Right ventricle myocardium inferior (tissue), 1 donor: ENCODE data around the gene EYA3. TPM values are rescaled to one million over a fixed set of nuclear protein-coding genes. Genes with fewer than 3 reads are reported as not detected.
"Not testable (repeated sequence)": the region's sequence is repeated elsewhere in the genome, so short reads cannot be mapped to it uniquely, and the experiment has no call there.

Source experiments
- ATAC-seq: fragments of 200-7000 bp; cut with Tn5 transposase; one replicate; pipeline ENCODE4 v1.9.1; 2020; ENCODE audit warnings: mild to moderate bottlenecking, moderate library complexity
- DNase-seq: peaks from one replicate; pipeline ENCODE4 v3.0.0; 2021; ENCODE audit errors: missing footprints
- intact Hi-C: fragments of 100-400 bp; cut with DNase I; formaldehyde crosslinking; loops from one replicate; pipeline ENCODE4 v1.11.0; 2022
- total RNA-seq: library from RNA; stranded (reverse); fragmentation: NEBNext Ultra II Directional; extraction: Animal tissue kit (Norgen Biotek cat#: 25700); gene quantifications from one replicate; pipeline ENCODE4 v1.2.1, GENCODE V29; 2021
- donor health status: DM: no; HTN: yes; CAD: no; lungs with severe emphysema.

EYA3 gene
- total RNA-seq, 1 donor from 2014 or later, result 18.3 TPM

DNA sequence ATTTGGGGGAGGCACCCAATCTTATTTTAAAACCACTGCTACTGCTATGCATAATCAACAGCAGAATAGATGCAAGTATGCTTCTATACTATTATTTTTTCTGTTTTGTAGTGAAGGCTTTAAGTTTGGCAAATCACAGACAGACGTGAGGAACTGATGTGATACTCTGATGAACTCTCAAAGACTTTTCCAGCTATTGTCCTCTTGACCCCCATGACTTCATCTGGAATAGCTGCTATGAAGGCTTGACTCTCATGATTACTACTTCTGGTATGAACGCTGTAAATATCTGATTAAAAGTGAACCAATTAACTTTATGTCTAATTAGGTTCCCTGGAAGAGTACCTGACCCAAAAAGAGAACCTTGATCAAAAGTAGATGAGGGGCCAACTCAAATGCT, 49.1 kb downstream of the EYA3 start:
- ATAC-seq (no peak), DNase-seq (no peak)
- intact Hi-C loops, result no loop called here

DNA sequence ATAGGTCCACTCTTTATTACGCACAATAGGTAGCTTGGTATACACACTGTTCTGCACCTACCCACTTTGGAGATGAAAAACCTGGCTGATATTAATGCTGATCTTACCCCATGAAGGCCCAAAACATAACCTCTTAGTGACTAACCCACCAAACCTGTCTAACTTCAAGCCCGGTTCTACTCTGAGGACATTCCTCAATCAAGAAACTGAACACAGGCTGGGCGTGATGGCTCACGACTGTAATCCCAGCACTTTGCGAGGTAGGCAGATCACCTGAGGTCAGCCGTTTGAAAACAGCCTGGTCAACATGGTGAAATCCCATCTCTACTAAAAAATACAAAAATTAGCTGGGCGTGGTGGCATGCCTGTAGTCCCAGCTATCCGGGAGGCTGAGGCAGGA, 50.5 kb downstream of the EYA3 start:
- DNase-seq, result no peak
- no peak for ATAC-seq
- intact Hi-C loops, result no loop called here

DNA sequence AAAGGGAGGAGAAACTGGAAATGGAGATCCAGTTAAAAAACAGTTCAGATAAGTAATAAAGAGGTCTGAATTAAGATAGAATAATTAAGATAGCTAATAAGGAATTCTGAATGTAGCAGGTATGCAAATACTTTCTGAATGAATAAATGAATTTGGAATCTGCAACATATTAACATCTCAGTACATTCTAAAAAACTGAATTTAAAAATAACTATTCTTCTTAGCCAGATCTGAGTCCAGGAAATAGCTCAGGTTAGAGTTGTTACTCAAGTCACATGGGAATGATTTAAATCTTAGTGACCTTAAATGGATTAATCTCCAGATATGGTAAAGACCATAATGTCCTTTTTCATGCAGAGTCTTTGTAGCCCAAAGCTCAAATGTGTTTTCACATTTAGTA, 51.2 kb downstream of the EYA3 start:
- ATAC-seq, result no peak
- no peak for DNase-seq
- intact Hi-C loops, result no loop called here

DNA sequence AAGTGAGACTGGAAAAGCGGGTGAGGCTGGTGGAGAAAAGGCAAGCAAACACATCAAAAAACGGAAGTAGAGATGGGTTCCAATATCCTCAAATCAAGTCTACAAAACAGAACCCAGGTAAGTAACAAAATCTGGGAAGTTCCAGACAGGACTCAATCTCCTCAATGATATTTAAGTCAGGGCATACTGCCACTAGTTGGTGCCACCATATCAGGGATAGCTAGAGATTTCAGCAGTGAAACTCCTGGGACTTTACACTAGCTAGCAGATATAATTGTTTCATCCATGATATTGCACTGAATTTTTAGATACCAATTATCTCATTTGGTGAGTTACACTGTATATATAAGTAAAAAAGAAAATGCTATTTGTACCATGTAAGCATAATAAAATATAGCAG, 52.0 kb downstream of the EYA3 start:
- intact Hi-C loops, result no loop called here
- DNase-seq, result no peak
- ATAC-seq, result no peak

DNA sequence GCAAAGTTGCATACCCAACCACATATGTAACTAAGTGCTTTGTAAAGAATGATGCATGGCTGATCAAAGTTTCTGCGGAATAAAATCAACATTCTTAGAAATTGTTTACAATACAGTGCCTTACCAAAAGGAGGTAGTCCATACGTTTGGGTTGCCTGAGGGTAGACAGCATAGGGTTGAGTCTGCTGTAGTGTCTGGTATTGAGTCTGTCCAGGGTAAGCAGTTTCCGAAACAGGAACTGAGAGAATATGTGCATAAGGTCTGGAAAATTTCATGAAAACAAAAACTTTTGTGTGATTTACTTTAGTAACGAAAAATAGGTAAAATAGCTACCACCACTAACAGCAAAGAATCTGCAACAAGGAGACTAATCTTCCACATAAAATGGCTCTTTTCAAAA, 53.0 kb downstream of the EYA3 start:
- ATAC-seq, result no peak
- intact Hi-C loops, result no loop called here
- DNase-seq, result no peak

DNA sequence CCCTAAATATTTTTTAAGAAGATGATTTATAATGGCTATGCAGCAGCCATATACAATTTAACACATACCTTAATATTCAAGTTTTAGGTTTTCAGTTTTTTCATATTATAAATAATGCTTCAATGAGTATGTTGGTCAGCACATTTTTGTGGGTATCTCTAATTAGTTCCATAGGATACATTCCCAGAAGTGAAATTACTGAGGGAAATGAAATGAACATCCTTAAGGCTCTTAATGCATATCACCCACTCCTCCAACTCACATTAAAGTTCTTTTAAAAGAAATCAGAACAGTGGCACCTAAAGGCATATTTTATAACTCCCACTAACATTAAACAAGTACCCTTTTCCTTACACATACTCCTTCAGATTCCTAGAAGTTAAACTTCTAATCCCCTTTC, 56.1 kb downstream of the EYA3 start:
- DNase-seq (no peak), ATAC-seq (no peak)
- intact Hi-C loops, result no loop called here

DNA sequence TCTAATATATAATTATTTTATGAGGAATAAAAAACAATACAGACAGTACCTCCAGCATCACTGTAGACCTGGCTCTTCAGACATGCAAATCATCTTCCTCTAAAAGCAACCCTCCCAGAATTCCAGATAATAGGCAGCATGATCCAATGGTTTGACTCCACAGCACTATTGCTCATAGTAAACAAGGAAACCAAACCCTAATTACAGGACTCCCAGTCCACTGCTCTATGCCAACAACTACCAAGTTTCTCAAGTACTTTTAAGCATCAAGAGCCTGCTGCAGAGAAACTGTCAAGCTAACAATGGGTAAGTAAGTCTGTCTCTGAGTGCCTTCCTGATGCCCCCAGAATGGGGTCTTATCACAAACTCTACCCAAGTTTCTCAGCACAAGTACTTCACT, 57.2 kb downstream of the EYA3 start:
- intact Hi-C loops, result no loop called here
- no peak for DNase-seq
- peak; percentile 65 for ATAC-seq

DNA sequence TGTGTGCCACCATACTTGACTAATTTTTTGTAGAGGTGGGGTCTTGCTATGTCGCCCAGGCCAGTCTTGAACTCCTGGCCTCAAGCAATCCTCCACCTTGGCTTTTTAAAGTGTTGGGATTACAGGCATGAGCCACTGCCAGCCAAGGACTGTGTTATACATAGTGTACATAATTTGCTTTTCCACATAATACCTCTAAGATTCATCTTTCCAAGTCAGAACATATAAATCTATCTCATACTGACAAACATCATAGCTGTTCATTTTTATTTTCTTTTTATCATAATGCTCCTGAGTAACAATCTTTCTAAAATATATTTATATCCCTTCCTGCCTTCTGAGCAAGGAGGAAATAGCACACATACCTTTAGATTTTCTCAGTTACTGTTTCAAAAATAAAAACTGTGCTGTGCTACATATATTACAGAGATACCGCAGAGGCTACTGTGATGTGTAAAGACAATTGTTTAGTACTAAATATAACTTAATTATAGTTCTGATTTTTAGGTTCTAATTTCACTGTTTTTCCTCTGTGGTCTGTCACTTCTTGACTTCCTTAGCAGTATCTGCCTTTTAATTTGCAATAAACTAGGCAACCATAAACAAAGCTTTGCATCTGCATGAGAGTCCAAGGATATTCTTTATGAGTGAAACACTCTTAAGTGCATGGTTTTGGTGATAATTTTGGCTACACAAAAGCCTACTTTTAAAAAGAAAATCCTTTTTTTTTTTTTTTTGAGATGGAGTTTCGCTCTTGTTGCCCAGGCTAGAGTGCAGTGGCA, 59.3 kb downstream of the EYA3 start:
- no peak for ATAC-seq
- intact Hi-C loops, result no loop called here

DNA sequence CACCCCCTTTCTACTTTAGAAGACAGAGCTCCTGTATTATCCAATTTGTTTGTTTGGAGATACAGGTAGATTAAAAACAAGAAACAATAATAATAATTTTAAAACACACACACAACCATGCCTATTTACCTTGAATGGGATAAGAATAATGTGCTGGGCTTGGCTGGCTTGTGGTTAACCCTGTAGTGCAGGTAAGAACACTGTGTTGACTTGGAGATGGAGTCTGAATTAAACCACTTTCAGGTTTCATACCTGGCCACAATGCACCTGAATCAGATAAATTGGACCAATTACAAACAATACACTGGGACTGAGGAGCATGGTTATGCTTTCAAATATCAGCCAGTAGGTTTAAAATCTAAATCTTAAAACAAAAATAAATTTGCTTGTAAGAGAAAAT, 60.8 kb downstream of the EYA3 start:
- no peak for DNase-seq
- intact Hi-C loops, result no loop called here

More for the DNA sequence above, 59.3 kb downstream of the EYA3 start:
- DNase-seq, result no peak

DNA sequence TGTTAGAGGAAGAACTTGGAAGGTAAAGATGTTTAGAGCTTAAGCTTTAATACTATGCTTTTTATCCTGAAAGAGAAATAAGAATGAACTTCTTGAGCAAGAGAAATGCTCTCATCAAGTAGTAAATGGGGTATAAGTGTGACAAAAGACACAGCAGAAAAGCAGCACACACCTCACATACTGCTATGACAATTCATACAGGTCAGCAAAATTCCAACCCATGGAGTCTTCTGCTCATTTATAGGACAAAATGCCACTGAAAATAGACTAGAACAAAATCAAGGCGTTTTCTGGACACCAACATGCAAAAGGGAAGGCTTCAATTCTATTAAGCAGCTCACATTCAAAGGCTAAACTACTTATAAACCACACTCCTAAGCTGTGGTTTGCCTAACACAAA, 61.2 kb downstream of the EYA3 start:
- ATAC-seq (no peak), DNase-seq (no peak)
- intact Hi-C loops, result no loop called here

More for the DNA sequence above, 60.8 kb downstream of the EYA3 start:
- no peak for ATAC-seq

DNA sequence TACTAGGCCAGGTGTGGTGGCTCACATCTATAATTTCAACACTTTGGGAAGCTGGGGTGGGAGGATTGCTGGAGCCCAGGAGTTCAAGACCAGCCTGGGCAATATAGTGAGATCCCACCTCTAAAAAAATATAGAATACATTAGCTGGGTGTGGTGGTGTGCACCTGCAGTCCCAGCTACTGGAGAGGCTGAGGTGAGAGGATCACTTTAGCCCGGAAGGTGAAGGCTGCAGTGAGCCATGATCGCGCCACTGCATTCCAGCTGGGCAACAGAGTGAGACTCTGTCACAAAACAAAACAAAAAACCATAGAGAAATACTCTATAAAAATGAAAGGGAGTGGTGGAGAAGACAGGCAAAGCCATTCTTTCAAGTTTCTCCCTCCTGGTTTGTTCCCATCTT, 62.1 kb downstream of the EYA3 start:
- no peak for DNase-seq
- no peak for ATAC-seq
- intact Hi-C loops, result no loop called here

DNA sequence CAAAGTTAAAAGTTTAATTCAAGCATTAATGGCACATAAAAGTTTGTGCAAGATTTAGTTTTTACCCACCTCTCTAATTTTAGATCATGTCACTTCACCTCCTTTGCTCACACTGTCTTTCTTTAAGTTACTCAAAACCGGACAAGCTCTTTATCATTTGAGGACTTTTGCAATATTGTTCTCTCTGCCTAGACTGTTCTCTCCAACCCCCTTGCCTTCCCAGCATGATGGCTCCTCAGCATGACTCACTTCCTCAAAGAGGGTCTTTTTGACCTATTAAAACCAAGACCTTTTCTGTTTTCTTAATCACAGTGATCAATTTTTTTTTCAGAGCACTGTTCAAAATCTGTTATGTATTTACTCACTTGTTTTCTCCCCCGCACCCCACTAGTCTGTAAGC, 67.3 kb downstream of the EYA3 start:
- ATAC-seq (no peak), DNase-seq (no peak)
- intact Hi-C loops, result no loop called here

DNA sequence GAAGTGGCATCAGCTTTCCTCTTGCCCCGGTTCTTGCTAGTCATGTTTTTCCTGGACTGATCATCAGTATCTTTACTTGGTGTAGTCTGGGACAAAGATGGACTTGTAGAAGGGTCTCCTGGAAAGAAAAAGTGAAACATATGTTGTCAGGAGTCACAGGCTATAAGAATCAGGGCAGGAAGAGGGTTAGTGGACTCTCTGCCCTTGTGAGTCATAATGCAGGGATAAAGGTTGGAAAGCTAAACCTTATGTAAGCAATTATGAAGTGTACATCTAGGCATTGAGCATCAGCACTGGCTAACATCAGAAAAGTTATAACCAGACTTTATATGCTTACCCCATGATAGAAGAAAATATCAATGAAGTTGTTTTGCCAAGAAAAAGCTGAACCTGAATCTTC, 77.4 kb downstream of the EYA3 start:
- ATAC-seq, result no peak
- intact Hi-C loops, result no loop called here
- DNase-seq, result no peak

DNA sequence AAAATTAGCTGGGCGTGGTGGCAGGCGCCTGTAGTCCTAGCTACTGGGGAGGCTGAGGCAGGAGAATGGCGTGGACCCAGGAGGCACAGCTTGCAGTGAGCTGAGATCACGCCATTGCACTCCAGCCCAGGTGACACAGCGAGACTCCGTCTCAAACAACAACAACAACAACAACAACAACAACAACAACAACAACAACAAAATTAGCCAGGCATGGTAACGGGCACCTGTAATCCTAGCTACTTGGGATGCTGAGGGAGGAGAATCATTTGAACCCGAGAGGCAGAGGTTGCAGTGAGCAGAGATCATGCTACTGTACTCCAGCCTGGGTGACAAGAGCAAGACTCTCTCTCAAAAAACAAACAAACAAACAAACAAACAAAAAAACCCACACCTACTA, 85.3 kb downstream of the EYA3 start:
- ATAC-seq, DNase-seq, intact Hi-C loops: not testable (repeated sequence)

DNA sequence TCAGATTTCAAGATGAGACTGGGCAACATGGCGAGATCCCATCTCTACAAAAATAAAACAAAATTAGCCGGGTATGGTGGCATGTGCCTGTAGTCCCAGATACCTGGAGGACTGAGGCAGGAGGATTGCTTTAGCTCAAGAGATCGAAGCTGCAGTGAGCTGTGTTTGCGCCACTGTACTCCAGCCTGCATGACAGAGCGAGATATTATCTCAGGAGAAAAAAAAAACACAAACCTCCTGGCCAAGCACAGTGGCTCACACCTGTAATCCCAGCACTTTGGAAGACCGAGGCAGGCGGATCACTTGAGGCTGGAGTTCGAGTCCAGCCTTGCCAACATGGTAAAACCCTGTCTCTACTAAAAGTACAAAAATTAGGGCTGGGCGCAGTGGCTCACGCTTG, 85.8 kb downstream of the EYA3 start:
- intact Hi-C loops, result no loop called here
- no peak for DNase-seq
- no peak for ATAC-seq

DNA sequence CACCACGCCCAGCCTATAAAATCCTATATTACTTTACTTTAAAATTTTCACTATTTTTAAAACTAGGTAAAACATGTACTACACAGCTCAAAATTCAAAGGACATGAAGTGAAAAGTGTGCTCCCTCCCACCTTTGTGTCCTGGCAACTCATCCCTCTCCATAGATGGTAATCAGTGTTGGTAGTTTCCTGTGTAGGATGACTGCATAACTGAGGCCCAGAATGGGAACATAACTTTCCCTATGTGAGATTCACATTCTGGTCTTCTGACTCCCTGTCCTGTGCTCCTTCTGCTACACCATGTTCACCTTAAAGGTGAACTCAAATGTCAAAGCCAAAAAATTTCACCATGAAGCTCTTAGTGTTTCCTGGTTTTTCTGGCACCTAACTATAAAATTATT, 89.4 kb downstream of the EYA3 start:
- intact Hi-C loops, result no loop called here
- ATAC-seq, result no peak
- DNase-seq, result no peak

DNA sequence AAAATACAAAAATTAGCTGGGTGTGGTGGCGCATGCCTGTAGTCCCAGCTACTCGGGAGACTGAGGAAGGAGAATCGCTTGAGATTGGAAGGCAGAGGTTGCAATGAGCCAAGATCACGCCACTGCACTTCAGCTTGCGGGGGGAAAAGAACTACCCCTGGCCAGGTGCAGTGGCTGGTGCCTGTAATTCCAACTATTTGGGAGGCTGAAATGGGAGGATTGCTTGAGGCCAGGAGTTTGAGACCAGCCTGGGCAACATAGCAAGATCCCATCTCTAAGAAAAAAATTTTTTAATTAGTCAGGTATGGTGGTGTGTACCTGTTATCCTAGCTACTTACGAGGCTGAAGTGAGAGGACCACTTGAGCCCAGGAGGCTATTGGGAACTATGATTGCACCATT, 93.9 kb downstream of the EYA3 start:
- intact Hi-C loops, DNase-seq, ATAC-seq: not testable (repeated sequence)

DNA sequence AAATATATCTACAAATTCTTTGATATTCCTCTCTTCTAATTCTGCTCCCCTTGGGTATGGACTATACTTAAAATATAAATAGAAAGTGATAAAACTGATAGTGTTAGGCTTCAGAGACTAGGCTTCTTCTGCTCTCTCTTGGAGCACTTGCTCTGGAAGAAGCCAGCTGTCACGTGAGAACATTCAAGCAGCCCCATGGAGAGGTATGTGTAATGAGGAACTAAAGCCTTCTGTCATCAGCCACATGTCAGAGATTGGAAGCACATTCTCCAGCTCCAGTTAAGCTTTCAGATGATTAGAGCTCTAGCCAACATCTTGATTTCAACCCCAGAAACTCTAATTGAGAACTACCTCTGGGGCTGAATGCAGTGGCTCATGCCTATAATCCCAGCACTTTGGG, 94.3 kb downstream of the EYA3 start:
- intact Hi-C loops, result no loop called here
- ATAC-seq (peak; percentile 70), DNase-seq (no peak)

DNA sequence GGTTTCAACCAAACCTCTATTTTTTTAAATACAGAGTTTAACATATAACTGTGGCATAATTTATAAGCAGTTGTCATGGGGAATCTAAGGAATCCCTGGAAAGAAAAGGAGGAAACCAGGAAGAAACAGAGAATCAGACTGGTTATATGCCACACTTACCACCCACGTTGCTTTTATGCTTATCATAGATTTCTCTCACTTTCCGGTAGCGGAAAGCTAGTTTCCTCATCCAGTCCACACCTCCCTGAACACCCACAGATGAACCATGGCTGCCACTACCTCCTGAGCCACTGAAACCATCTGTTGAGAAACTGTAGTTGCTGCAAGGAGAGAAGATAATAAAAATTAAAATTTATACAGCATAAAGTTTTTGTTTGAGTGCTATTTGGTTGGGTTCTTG, 95.2 kb downstream of the EYA3 start:
- DNase-seq (no peak), ATAC-seq (no peak)
- intact Hi-C loops, result no loop called here

DNA sequence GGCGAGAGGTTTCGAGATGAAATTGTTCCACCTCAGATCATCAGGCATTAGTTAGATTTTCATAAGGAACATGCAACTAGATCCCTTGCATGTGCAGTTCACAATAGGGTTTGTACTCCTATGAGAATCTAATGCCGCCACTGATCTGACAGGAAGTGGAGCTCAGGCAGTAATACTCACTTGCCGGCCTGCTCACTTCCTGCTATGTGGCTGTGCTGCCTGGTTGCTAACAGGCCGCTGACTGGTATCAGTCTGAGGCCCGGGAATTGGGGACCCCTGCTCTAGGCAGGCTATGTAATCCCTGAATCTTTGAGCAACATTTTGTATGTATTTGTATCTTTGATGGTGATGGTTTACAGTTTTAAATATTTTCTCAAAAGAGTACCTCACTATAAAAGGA, 96.1 kb downstream of the EYA3 start:
- DNase-seq, result no peak
- ATAC-seq, result no peak

DNA sequence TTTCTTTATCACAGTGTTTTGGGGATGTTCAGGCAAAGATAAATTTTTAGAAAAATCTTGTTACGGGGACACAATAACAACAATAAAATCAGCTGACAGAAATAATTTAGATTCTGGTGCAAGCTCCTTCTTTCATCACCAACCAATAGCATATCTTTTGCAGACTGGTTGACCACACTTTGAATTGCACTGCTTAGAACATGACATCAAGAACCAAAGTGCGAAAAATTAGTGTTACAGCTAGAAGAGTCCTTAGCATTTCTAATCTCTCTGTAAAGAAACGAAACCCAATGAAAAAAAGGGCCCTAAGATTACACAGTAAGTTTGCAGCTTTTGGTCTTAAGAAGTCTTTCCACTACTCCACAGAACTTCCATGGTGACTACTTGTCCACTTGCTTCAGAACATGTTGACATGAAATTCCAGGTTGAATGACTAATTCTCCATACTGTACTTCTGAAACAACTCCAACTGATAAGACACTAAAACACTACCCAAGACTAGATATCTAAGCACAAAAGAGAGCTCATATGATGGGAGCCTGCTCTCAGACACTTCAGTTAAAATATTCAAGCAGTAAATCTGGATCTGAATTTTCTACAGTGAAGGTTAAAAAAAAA, 97.4 kb downstream of the EYA3 start:
- DNase-seq, result no peak
- no peak for ATAC-seq
- intact Hi-C loops, result no loop called here

More for the DNA sequence above, 96.1 kb downstream of the EYA3 start:
- intact Hi-C loops, result no loop called here
